WTC11 (cell line): ENCODE results near the gene SORCS2. TPM values are rescaled to one million over a fixed set of nuclear protein-coding genes. Genes with fewer than 3 reads are reported as not detected.

Experiments used
- ATAC-seq: fragments of 200-7000 bp; cut with Tn5 transposase; 2 replicates; pipeline ENCODE4 v1.10.0; 2021; ENCODE audit warnings: mild to moderate bottlenecking, moderate library complexity
- CTCF ChIA-PET: fragments of 300-600 bp; sonication (Branson Sonifier 250); formaldehyde crosslinking; loops from one replicate; lab custom pipeline; 2021; ENCODE audit warnings: antibody characterized with exemption; lab: Charles Lee
- POLR2A ChIA-PET: fragments of 350-600 bp; sonication (Branson Sonifier 250); formaldehyde crosslinking; loops from one replicate; lab custom pipeline; 2021; ENCODE audit warnings: antibody characterized with exemption; lab: Charles Lee
- DNase-seq: peaks from one replicate; pipeline ENCODE4 v3.0.0; 2021; ENCODE audit warnings: low spot score
- H3K27ac Mint-ChIP-seq: 2 replicates; pipeline ENCODE4 v1.8.0; 2021; ENCODE audit warnings: mixed read lengths
- H3K27me3 Mint-ChIP-seq: 2 replicates; pipeline ENCODE4 v1.8.0; 2021; ENCODE audit warnings: low read depth, mild to moderate bottlenecking, moderate library complexity, mixed read lengths
- H3K36me3 Mint-ChIP-seq: 2 replicates; pipeline ENCODE4 v1.8.0; 2021; ENCODE audit warnings: mixed read lengths
- H3K4me1 Mint-ChIP-seq: 2 replicates; pipeline ENCODE4 v1.8.0; 2022; ENCODE audit warnings: mixed read lengths
- H3K4me3 Mint-ChIP-seq: 2 replicates; pipeline ENCODE4 v1.8.0; 2021; ENCODE audit warnings: mild to moderate bottlenecking, moderate library complexity, mixed read lengths
- H3K9me3 Mint-ChIP-seq: 2 replicates; pipeline ENCODE4 v1.8.0; 2021; ENCODE audit warnings: mixed read lengths
- AFF4 ChIP-seq: sonication (generic); formaldehyde crosslinking; IDR thresholded peaks from 2 replicates; pipeline ENCODE4 v1.8.1; 2023; ENCODE audit warnings: mild to moderate bottlenecking, missing genetic modification reagents, borderline replicate concordance
- ELF4 ChIP-seq: sonication (generic); formaldehyde crosslinking; IDR thresholded peaks from 2 replicates; pipeline ENCODE4 v1.8.1; 2022; ENCODE audit warnings: low read depth, mild to moderate bottlenecking, moderate library complexity, missing genetic modification reagents
- ERG ChIP-seq: fragments of 250-450 bp; sonication (Bioruptor Pico); IDR thresholded peaks from 2 replicates; pipeline ENCODE4 v1.8.0; 2021; ENCODE audit warnings: mild to moderate bottlenecking
- FOXJ3 ChIP-seq: sonication (generic); formaldehyde crosslinking; IDR thresholded peaks from 2 replicates; pipeline ENCODE4 v1.9.0; 2021; ENCODE audit warnings: missing genetic modification reagents, mild to moderate bottlenecking, borderline replicate concordance
- HMGA2 ChIP-seq: fragments of 250-450 bp; sonication (Bioruptor Pico); IDR thresholded peaks from 2 replicates; pipeline ENCODE4 v1.4.0; 2021; ENCODE audit warnings: mild to moderate bottlenecking, moderate library complexity
- HMGXB4 ChIP-seq: sonication (generic); formaldehyde crosslinking; IDR thresholded peaks from 2 replicates; pipeline ENCODE4 v1.8.1; 2023; ENCODE audit warnings: mild to moderate bottlenecking, moderate library complexity, missing genetic modification reagents
- IRF1 ChIP-seq: sonication (generic); formaldehyde crosslinking; IDR thresholded peaks from 2 replicates; pipeline ENCODE4 v1.8.0; 2023; ENCODE audit warnings: missing genetic modification reagents
- IRF2 ChIP-seq: sonication (generic); formaldehyde crosslinking; IDR thresholded peaks from 2 replicates; pipeline ENCODE4 v1.8.0; 2022; ENCODE audit warnings: low read depth, missing genetic modification reagents, borderline replicate concordance
- KAT7 ChIP-seq: sonication (generic); formaldehyde crosslinking; IDR thresholded peaks from 2 replicates; pipeline ENCODE4 v1.8.1; 2023; ENCODE audit warnings: missing genetic modification reagents, mild to moderate bottlenecking, borderline replicate concordance
- NFE2L1 ChIP-seq: sonication (generic); formaldehyde crosslinking; IDR thresholded peaks from 2 replicates; pipeline ENCODE4 v1.8.1; 2023; ENCODE audit warnings: missing genetic modification reagents
- SOX15 ChIP-seq: fragments of 250-450 bp; sonication (Bioruptor Pico); IDR thresholded peaks from 2 replicates; pipeline ENCODE4 v1.9.0; 2021; ENCODE audit warnings: mild to moderate bottlenecking
- TCF7 ChIP-seq: sonication (generic); formaldehyde crosslinking; IDR thresholded peaks from 2 replicates; pipeline ENCODE4 v1.8.0; 2022; ENCODE audit warnings: mild to moderate bottlenecking, low read depth, missing genetic modification reagents, moderate library complexity
- TEAD1 ChIP-seq: sonication (generic); formaldehyde crosslinking; IDR thresholded peaks from 2 replicates; pipeline ENCODE4 v1.8.0; 2022; ENCODE audit warnings: mild to moderate bottlenecking, missing genetic modification reagents
- ZMAT4 ChIP-seq: fragments of 250-450 bp; sonication (Bioruptor Pico); IDR thresholded peaks from 2 replicates; pipeline ENCODE4 v1.9.0; 2021; ENCODE audit warnings: mild to moderate bottlenecking
- ZNF138 ChIP-seq: sonication (generic); formaldehyde crosslinking; conservative IDR thresholded peaks from 2 replicates; pipeline ENCODE4 v1.8.1; 2022; ENCODE audit warnings: mild to moderate bottlenecking, moderate library complexity, missing genetic modification reagents
- ZNF416 ChIP-seq: fragments of 250-450 bp; sonication (Bioruptor Pico); IDR thresholded peaks from 2 replicates; pipeline ENCODE4 v1.9.0; 2021; ENCODE audit warnings: mild to moderate bottlenecking, inconsistent platforms
- ZNF425 ChIP-seq: fragments of 250-450 bp; sonication (Bioruptor Pico); conservative IDR thresholded peaks from 2 replicates; pipeline ENCODE4 v1.9.0; 2021; ENCODE audit warnings: mild to moderate bottlenecking
- ZSCAN18 ChIP-seq: fragments of 250-450 bp; sonication (Bioruptor Pico); IDR thresholded peaks from 2 replicates; pipeline ENCODE4 v2.1.2; 2022; ENCODE audit warnings: mild to moderate bottlenecking, moderate library complexity
- total RNA-seq: library from RNA; stranded (reverse); gene quantifications from 3 replicates; pipeline ENCODE4 v1.2.3, GENCODE V29; 2021

Gene SORCS2
- total RNA-seq, 1 experiment from 2014 or later: 6.6 TPM

- TF ChIP-seq ZNF416 (CRISPR knock-in tag) (no peak), ZNF425 (CRISPR knock-in tag) (no peak)
- TF ChIP-seq, all 79 proteins: peak for 0
Observed at GRCh38 chr4:7328162-7328912, 136.0 kb downstream of the SORCS2 start (continued).

- TF ChIP-seq ELF4 (CRISPR knock-in tag) (no peak), SOX15 (CRISPR knock-in tag) (no peak), NFE2L1 (CRISPR knock-in tag) (no peak)
- no peaks in the 10 kb centered on the region for H3K27me3 Mint-ChIP-seq
- H3K4me3 Mint-ChIP-seq: no peak overlapping the region
- no peak for DNase-seq
- no peaks in the 10 kb centered on the region for H3K36me3 Mint-ChIP-seq
- ATAC-seq: no peak
- no peaks in the 10 kb centered on the region for H3K9me3 Mint-ChIP-seq
- POLR2A ChIA-PET: no interaction called here
- no peaks in the 10 kb centered on the region for H3K4me1 Mint-ChIP-seq
- no peak overlapping the region for H3K27ac Mint-ChIP-seq
- CTCF ChIA-PET: interaction anchor here (0.8 to 1.2 kb wide), 5 partner anchors 33 to 321 kb away, joined by 3 to 4 read pairs (median 3); no protein-coding TSS in a partner anchor
Observed at GRCh38 chr4:7328913-7329638, 136.7 kb downstream of the SORCS2 start.

- Mint-ChIP-seq H3K4me3 (no peak overlapping the region), H3K36me3 (no peaks in the 10 kb centered on the region), H3K27me3 (peaks cover 2% of the 10 kb centered on the region; the same call in 1 of the 2 replicates), H3K9me3 (no peaks in the 10 kb centered on the region), H3K4me1 (peaks cover 6% of the 10 kb centered on the region), H3K27ac (peak overlapping the region; percentile 53; the same call in 1 of the 2 replicates)
- no peak for ATAC-seq
- POLR2A ChIA-PET: no interaction called here
- DNase-seq: no peak
- CTCF ChIA-PET: interaction anchor here (0.8 to 1.2 kb wide), 4 partner anchors 34 to 320 kb away, joined by 3 to 4 read pairs (median 3); no protein-coding TSS in a partner anchor
- TF ChIP-seq ZMAT4 (CRISPR knock-in tag) (no peak), HMGA2 (CRISPR knock-in tag) (no peak), TCF7 (CRISPR knock-in tag) (no peak), TEAD1 (CRISPR knock-in tag) (no peak), KAT7 (no peak), ZNF138 (CRISPR knock-in tag) (no peak), HMGXB4 (no peak), FOXJ3 (CRISPR knock-in tag) (no peak), IRF1 (no peak), ZSCAN18 (CRISPR knock-in tag) (no peak), AFF4 (CRISPR knock-in tag) (no peak), IRF2 (CRISPR knock-in tag) (no peak), ERG (CRISPR knock-in tag) (no peak)
Observed at GRCh38 chr4:7330031-7330596, 137.8 kb downstream of the SORCS2 start.
